Panc1 (cell line): ENCODE measurements around the gene CFAP43. TPM values are rescaled to one million over a fixed set of nuclear protein-coding genes. Genes with fewer than 3 reads are reported as not detected.

Experiments
- ATAC-seq: fragments of 200-7000 bp; cut with Tn5 transposase; 2 replicates; pipeline ENCODE4 v1.9.1; 2020; ENCODE audit warnings: mild to moderate bottlenecking, moderate library complexity
- BruUV-seq: library from RNA; stranded (reverse); fragments of 400-500 nt; replicated peaks from 2 replicates; lab custom pipeline; 2021; lab: Mats Ljungman, UMichigan
- CTCF ChIA-PET: fragments of 300-600 bp; sonication (Branson Sonifier 250); formaldehyde crosslinking; loops from one replicate; lab custom pipeline; 2022; ENCODE audit warnings: antibody characterized with exemption; lab: Charles Lee
- POLR2A ChIA-PET: fragments of 300-600 bp; sonication (Branson Sonifier 250); formaldehyde crosslinking; loops from one replicate; lab custom pipeline; 2022; ENCODE audit warnings: antibody characterized with exemption; lab: Charles Lee
- DNase-seq: peaks from one replicate; pipeline ENCODE4 v3.0.0-alpha.2; 2010; ENCODE audit warnings: low read depth, low spot score
- H3K27ac ChIP-seq: 2 replicates; pipeline ENCODE4 v1.5.1; 2011; ENCODE audit warnings: mild to moderate bottlenecking, low read length, inconsistent platforms
- H3K27me3 ChIP-seq: fragments of 200-500 bp; sonication (Bioruptor generic); 2 replicates; pipeline ENCODE4 v1.6.0; 2014; ENCODE audit warnings: low read length, inconsistent platforms; ENCODE audit not compliant: control insufficient read depth, insufficient read depth
- H3K36me3 ChIP-seq: fragments of 200-500 bp; sonication (Bioruptor generic); 2 replicates; pipeline ENCODE4 v1.5.1; 2014; ENCODE audit warnings: inconsistent platforms, mild to moderate bottlenecking, low read length, moderate library complexity; ENCODE audit not compliant: control insufficient read depth, insufficient read depth
- H3K4me1 ChIP-seq: 2 replicates; pipeline ENCODE4 v1.5.1; 2011; ENCODE audit warnings: inconsistent platforms, mild to moderate bottlenecking, low read length, moderate library complexity; ENCODE audit not compliant: control insufficient read depth, insufficient read depth
- H3K4me3 ChIP-seq, 2 experiments: 2 replicates each; pipeline ENCODE4 v1.5.1; 2011 to 2012; ENCODE audit warnings: low read depth in 2 of 2, low read length in 2 of 2, mild to moderate bottlenecking in 2 of 2, inconsistent platforms in 1 of 2, moderate library complexity in 1 of 2
- H3K9me3 ChIP-seq: fragments of 200-500 bp; sonication (Bioruptor generic); 2 replicates; pipeline ENCODE4 v1.5.1; 2014; ENCODE audit warnings: low read depth, mild to moderate bottlenecking, inconsistent platforms, low read length, moderate library complexity; ENCODE audit not compliant: control insufficient read depth, insufficient read depth
- POLR2AphosphoS5 ChIP-seq: IDR thresholded peaks from 2 replicates; pipeline ENCODE4 v1.6.1; 2012; ENCODE audit warnings: mild to moderate bottlenecking, low read depth, low read length, moderate library complexity
- SIN3A ChIP-seq: IDR thresholded peaks from 2 replicates; pipeline ENCODE4 v1.6.1; 2012; ENCODE audit warnings: low read depth, mild to moderate bottlenecking, low read length, moderate library complexity, borderline replicate concordance; ENCODE audit not compliant: insufficient read depth
- TCF7L2 ChIP-seq: IDR thresholded peaks from 2 replicates; pipeline ENCODE4 v1.6.1; 2011; ENCODE audit warnings: mild to moderate bottlenecking, low read depth, low read length, inconsistent platforms
- in situ Hi-C: cut with HindIII; loops from 2 replicates; pipeline ENCODE4 v1.10.0; 2016; ENCODE audit warnings: low sequenced_read_pairs, low pct_unique_long_range_greater_than_20kb
- intact Hi-C: fragments of 100-400 bp; cut with micrococcal nuclease; formaldehyde crosslinking; loops from one replicate; pipeline ENCODE4 v1.10.0; 2022; ENCODE audit not compliant: unreplicated experiment
- total RNA-seq: library from RNA; stranded (reverse); gene quantifications from one replicate; pipeline ENCODE4 v1.2.1, GENCODE V29; 2021; ENCODE audit not compliant: unreplicated experiment
- TF ChIP-seq, protein P1 (sequence below), 2 experiments: IDR thresholded peaks; 2 replicates each; pipeline ENCODE4 v1.6.1; 2011 to 2012; ENCODE audit warnings: low read depth in 2 of 2, control low read depth in 1 of 2, low read length in 1 of 2, mild to moderate bottlenecking in 1 of 2, moderate library complexity in 1 of 2; ENCODE audit not compliant: insufficient read depth in 1 of 2
- TF ChIP-seq, protein P2 (sequence below): fragments of 450-650 bp; IDR thresholded peaks from 2 replicates; pipeline ENCODE4 v1.5.1; 2017; ENCODE audit warnings: mild to moderate bottlenecking

The CFAP43 gene
- total RNA-seq, 1 experiment from 2014 or later = 0.21 TPM

DNA sequence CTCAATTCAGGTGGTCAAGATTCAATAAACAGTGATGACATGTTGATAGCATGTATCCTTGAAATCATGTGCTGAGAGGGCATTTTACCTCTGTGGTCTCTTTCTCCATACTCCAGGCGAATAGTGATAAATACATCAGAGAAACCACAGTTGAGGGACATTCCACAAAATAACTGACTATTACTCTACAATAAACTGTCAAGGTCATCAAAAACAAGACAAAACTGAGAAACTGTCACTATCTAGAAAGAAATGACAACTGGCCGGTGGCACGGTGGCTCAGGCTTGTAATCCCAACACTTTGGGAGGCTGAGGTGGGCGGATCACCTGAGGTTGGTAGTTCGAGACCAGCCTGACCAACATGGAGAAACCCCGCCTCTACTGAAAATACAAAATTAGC lies 94.0 kb downstream of the CFAP43 start:
- in situ Hi-C loops (no loop called here), intact Hi-C loops (no loop called here)
- no peak for ATAC-seq
- Histone ChIP-seq H3K9me3 (no peaks in the 10 kb centered on the region), H3K27ac (no peak overlapping the region), H3K4me1 (no peaks in the 10 kb centered on the region), H3K36me3 (no peaks in the 10 kb centered on the region), H3K27me3 (peaks cover 3% of the 10 kb centered on the region; the same call in 1 of the 2 replicates), H3K4me3 (no peak overlapping the region)
- TF ChIP-seq, protein P1, sequence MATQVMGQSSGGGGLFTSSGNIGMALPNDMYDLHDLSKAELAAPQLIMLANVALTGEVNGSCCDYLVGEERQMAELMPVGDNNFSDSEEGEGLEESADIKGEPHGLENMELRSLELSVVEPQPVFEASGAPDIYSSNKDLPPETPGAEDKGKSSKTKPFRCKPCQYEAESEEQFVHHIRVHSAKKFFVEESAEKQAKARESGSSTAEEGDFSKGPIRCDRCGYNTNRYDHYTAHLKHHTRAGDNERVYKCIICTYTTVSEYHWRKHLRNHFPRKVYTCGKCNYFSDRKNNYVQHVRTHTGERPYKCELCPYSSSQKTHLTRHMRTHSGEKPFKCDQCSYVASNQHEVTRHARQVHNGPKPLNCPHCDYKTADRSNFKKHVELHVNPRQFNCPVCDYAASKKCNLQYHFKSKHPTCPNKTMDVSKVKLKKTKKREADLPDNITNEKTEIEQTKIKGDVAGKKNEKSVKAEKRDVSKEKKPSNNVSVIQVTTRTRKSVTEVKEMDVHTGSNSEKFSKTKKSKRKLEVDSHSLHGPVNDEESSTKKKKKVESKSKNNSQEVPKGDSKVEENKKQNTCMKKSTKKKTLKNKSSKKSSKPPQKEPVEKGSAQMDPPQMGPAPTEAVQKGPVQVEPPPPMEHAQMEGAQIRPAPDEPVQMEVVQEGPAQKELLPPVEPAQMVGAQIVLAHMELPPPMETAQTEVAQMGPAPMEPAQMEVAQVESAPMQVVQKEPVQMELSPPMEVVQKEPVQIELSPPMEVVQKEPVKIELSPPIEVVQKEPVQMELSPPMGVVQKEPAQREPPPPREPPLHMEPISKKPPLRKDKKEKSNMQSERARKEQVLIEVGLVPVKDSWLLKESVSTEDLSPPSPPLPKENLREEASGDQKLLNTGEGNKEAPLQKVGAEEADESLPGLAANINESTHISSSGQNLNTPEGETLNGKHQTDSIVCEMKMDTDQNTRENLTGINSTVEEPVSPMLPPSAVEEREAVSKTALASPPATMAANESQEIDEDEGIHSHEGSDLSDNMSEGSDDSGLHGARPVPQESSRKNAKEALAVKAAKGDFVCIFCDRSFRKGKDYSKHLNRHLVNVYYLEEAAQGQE (IDR thresholded peaks at IDR 0.05; ENCODE audit: insufficient read depth in 1 of 2, low read depth in 2 of 2, low read length in 1 of 2) = no peak
- TF ChIP-seq TCF7L2 (no peak), SIN3A (no peak), POLR2AphosphoS5 (no peak)
- TF ChIP-seq, protein P2, sequence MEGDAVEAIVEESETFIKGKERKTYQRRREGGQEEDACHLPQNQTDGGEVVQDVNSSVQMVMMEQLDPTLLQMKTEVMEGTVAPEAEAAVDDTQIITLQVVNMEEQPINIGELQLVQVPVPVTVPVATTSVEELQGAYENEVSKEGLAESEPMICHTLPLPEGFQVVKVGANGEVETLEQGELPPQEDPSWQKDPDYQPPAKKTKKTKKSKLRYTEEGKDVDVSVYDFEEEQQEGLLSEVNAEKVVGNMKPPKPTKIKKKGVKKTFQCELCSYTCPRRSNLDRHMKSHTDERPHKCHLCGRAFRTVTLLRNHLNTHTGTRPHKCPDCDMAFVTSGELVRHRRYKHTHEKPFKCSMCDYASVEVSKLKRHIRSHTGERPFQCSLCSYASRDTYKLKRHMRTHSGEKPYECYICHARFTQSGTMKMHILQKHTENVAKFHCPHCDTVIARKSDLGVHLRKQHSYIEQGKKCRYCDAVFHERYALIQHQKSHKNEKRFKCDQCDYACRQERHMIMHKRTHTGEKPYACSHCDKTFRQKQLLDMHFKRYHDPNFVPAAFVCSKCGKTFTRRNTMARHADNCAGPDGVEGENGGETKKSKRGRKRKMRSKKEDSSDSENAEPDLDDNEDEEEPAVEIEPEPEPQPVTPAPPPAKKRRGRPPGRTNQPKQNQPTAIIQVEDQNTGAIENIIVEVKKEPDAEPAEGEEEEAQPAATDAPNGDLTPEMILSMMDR = no peak
- no TSS peak for BruUV-seq
- ChIA-PET POLR2A (no interaction called here), CTCF (no interaction called here)
- no peak for DNase-seq

DNA sequence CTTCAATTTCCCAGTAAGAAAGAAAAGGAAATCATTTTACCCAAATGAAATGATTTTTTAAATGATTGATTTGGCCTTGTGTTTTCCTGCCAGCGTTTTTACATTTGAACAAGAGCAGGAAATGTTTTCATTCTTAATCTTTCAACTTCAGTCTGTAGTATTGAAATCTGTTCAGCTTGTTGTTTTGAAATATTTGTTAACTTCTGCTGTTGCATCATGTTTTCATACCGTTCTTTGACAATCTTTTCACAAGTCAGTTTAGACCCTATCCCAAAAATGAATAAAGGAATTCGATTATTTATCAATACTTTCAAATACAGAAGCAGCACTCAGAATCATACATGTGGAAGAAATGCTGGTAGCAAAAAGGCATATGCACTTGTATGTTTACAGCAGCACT lies 102.1 kb downstream of the CFAP43 start:
- ATAC-seq (no peak), DNase-seq (no peak)
- no peaks in the 10 kb centered on the region for H3K36me3 ChIP-seq
- BruUV-seq = no TSS peak
- no peaks in the 10 kb centered on the region for H3K9me3 ChIP-seq
- H3K4me3 ChIP-seq = no peak overlapping the region
- H3K4me1 ChIP-seq = no peaks in the 10 kb centered on the region
- in situ Hi-C loops = no loop called here
- H3K27me3 ChIP-seq = peaks cover 3% of the 10 kb centered on the region; the same call in 1 of the 2 replicates
- ChIA-PET CTCF (no interaction called here), POLR2A (interaction anchor here (0.6 kb wide), 1 partner anchor 9 kb away, joined by 3 read pairs; no protein-coding TSS in a partner anchor)
- intact Hi-C loops = no loop called here
- TF ChIP-seq, protein P2 = no peak
- TF ChIP-seq TCF7L2 (no peak), POLR2AphosphoS5 (no peak), SIN3A (no peak)
- TF ChIP-seq, protein P1 (IDR thresholded peaks at IDR 0.05; ENCODE audit: insufficient read depth in 1 of 2, low read depth in 2 of 2, low read length in 1 of 2) = no peak
- no peak overlapping the region for H3K27ac ChIP-seq
